Measurements from ENCODE around the gene MPV17.
A peak's percentile ranks its signal among the peaks of the same experiment; 100 is the strongest.
"Not testable (repeated sequence)": the region's sequence is repeated elsewhere in the genome, so short reads cannot be mapped to it uniquely, and the experiment has no call there.

The MPV17 gene

DNA sequence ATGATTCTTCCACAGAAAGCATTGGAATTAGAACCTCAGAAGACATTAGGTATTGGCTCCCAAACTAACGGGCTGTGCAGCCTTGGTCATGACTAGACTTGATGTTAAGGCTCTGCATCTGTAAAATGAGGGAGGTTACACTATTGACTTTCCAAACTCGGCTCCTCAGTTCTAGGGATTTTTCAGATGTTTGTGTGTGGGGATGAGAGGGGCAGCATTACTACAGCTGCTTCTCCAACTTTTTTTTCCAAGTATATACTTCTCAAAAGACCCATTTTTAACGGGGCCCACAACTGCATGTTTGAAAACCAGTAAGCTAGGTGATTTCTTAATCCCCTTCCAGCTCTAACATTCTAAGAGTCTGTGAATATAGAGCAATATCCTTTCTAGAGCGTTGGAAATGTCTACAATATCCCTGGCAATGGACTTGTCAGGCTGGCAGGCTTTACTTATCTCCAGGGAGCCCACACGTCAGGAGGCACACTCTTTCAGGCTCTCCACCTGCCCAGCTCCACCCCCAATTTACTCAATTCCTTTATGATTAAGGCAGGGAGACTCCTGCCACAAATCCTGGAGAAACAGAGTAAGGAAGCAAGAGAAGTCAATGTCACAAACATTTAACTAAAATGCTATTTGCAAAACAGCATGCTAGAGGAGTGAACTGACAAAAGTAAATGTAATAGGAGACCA lies 844 bp upstream of the MPV17 start:
- DNase-seq (ENCODE audit: low spot score) (peak; percentile 7), FAIRE-seq (no peak)

DNA sequence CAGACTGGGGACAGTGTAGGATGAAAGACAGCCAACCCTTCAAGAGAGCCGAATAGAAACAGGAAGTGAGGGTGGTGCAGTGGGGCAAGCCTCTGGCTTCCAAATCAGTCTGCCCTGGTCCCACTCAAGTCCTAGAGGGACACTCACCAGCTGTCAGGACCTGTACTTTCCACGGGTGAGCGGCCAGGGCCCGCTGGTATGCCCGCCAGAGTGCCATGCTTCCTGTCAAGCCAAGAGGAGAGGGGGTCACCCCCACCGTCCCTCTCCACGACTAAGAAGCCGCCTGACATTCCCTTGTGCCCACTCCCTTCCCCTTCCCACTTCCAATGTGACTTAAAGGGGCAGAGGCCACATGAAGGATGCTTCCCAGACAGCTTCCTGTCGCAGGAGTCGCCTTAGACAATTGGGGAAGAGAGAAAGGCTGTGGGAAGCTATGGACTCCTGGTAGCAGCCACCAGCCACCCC lies 564 bp downstream of the MPV17 start:
- peak; percentile 23 for DNase-seq (ENCODE audit: low spot score)
- FAIRE-seq = no peak

DNA sequence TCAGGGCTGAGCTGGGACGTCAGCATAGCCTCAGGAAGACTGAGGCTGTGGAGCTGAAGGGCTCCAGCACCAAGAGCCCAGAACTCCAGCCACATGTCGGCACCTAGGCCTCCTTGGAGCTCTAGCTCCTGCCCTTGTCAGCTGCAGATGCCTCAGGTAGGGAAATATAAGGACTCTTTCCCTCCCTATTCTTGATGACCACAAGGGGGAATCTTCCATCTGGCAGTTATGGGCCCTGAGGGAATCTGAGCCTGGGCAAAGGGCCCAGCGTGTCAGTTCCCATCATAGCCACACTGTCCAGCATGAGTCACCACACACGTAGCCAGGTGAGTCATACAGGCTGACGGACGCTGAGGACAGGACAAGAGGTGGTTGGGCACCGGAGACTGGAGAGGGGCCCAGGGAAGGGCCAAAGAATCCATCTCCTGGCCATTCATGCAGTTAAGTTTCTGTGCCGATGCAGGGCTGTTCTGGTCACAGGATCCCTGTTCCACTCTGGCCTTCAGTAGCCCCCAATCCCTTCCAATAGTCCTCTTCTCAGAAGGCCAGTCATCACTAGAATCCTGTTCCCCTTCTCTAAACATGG lies 1.8 kb downstream of the MPV17 start:
- peak; percentile 93 for FAIRE-seq
- DNase-seq (ENCODE audit: low spot score) = peak; percentile 99

DNA sequence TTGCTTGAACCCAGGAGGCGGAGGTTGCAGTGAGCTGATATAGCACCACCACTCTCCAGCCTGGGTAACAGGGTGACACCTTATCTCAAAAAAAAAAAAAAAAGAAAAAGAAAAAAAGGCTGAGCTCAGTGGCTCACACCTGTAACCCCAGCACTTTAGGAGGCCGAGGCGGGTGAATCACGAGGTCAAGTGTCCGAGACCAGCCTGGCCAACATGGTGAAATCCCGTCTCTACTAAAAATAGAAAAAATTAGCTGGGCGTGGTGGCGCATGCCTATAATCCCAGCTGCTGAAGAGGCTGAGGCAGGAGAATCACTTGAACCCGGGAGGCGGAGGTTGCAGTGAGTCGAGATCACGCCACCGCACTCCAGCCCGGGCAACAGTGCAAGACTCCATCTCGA lies 3.1 kb downstream of the MPV17 start:
- FAIRE-seq; DNase-seq (ENCODE audit: low spot score): not testable (repeated sequence)

DNA sequence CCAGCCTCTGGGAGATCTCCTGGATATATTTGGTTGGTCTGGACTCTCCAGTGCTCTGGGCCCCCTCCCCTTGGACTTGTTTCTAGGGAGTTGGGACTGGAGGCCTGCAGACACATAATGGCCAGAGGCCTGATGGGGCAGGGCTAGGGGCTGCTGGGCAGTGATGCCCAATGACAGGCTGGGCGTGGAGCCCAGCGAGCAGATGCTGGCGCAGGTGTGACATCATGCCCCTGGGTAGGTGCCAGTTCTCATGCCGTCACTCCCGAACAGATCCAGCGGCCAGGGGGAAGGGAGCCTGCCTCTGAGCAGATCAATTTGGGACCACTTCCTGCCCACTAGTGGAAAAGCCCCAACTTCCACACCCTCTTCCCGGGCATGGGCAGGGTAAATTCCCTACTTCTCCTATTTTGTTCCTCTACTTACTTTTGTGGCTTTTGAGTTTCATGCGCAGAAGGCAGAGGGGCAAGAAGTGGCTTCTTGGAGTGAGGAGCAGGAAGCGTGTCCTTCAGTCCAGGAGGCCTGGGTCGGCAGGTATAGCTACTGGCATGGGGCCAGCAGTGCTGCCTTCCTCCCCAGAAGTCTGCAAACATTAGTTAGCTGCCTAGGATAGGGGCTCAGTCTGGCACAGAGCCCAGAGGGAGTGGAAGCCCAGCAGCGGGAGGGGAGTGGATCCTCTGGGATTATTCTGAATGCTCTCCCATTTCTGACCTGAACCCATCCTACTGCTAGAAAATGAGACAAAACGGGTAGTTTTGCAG lies 6.1 kb downstream of the MPV17 start:
- DNase-seq (ENCODE audit: low spot score) (no peak), FAIRE-seq (no peak)

DNA sequence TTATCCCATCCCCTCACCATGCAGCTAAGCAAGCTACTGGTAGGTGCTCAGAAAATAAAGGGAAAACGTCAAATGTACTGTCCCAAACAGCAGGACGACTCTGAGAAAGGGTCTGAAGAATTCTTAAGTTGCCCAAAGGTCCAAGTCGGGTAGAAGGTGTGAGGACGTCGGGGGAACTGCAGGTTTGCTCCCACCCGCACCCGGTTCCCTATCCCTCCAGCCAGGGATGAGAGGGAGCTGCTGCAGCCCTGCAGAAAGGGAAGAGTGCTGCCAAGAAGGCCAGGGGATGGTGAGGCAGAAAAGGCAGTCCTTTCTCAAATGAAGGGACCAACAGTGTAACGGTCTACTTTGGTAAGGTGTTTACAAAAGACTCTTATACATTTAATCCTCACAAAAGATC lies 7.8 kb downstream of the MPV17 start:
- no peak for FAIRE-seq
- DNase-seq (ENCODE audit: low spot score) = no peak

DNA sequence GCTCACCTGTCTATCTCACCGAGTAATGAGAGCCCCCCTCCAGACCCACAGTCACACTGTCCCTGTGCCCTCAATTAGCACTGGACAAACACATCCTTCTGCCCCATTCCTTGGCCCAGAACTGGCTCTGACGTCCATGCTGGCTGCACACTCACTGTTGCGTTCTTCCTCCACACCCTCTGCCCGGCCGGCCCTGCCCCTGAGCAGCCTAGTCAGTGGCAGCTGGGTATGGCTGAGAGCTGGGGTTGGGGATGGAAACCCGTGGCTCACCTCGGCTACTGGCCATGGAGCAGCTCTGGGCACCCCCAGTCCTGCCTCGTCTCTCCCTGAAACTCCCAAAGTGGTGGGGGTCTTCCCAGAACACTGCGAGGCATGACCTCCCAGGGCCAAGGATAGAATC lies 8.2 kb downstream of the MPV17 start:
- FAIRE-seq (no peak), DNase-seq (ENCODE audit: low spot score) (no peak)

DNA sequence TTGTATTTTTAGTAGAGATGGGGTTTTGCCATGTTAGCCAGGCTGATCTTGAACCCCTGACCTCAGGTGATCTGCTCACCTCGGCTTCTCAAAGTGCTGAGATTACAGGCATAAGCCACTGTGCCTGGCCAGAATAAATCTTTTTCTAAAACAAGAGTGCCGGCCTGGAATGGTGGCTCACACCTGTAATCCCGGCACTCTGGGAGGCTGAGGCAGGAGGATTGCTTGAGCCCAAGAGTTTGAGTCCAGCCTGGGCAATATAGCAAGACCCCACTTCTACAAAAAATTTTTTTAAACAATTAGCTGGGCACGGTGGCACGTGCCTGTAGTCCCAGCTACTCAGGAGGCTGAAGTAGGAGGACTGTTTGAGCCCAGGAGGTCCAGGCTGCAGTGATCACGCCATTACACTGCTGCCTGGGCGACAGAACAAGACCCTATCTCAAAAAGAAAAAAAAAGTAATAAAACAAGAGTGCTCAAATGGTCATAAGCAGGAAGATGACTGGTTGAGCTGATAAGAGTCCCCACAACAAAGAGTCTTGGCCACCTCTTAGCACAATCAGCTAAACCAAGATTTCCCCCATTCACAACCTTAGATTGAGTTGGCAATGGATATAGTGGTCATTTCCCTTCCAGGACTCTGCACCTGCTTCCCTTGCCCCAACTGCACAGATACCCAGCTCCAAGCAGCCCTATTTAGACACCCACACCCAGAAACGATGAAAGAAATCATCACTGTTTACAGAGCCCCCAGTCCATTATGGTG lies 8.8 kb downstream of the MPV17 start:
- FAIRE-seq (no peak), DNase-seq (ENCODE audit: low spot score) (no peak)

DNA sequence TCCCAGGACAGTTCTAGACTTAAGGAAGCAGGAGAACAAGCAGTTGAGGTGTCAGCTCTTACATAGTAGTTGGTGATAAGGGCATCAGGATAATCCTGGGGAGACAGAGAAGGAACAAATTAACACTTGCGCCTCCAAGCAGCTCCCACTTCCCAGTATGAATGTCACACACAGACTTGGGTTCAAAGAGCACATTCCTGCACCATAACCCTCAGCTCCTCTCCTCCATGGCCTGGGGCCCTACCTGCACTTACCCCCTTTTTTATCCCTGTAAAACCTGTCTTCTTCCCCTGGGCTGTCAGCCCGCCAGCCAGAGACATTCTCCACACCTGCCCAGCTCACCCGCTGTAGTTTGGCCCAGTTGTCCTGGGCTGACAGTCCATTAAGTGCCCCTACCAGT lies 10.7 kb downstream of the MPV17 start:
- DNase-seq (ENCODE audit: low spot score) = no peak
- FAIRE-seq = no peak

DNA sequence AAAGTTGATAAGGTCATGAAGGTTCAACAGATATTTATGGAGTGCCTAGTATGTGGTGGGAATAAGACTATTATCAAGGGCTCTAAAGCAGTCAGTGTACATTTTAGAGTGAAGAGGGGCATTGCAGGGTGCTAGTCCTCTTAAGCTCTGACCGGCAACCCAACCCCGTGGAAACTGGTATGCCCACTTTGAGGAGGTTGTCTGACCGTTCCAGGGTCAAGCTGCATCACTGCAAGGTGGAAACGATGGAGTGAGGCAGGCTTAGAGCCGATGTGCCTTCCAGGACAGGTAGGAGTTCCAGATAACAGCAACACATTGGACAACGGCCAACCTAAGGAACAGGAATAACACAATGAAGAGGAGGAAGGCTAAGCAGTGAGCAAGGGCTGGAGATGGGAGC lies 13.2 kb downstream of the MPV17 start:
- FAIRE-seq = no peak
- DNase-seq (ENCODE audit: low spot score) = no peak

DNA sequence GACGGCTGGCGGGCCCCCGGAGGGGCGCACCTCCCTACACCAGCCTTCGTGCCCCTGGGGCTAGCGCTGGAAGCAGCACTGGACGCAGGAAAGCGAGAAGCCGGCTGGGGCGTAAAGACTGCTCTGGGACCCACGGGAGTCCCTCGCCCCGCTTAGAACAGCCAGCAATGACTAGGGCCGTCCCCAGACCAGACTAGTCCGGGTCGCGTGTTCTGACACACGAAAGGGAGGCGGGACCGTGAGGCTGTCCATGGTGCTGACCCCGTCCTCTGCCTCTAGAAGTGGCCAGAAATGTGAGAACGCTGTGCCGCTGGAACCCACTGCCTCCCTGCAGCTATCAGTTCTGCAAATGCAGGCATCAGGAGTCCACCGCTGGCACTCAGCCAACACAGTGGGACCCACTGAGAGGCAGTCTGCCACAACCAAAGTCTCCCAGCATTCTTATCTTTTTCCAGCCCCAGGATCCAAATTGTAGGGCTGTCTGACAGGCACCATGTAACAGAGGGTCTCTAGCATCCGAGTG lies 14.5 kb downstream of the MPV17 start, which contains the start of gene UCN:
Gene UCN (minus strand): TSS at position 87 of the 523 bp plus-strand sequence. CDS start 550 bp downstream, outside the sequence.
- DNase-seq (ENCODE audit: low spot score) (no peak), FAIRE-seq (no peak)

DNA sequence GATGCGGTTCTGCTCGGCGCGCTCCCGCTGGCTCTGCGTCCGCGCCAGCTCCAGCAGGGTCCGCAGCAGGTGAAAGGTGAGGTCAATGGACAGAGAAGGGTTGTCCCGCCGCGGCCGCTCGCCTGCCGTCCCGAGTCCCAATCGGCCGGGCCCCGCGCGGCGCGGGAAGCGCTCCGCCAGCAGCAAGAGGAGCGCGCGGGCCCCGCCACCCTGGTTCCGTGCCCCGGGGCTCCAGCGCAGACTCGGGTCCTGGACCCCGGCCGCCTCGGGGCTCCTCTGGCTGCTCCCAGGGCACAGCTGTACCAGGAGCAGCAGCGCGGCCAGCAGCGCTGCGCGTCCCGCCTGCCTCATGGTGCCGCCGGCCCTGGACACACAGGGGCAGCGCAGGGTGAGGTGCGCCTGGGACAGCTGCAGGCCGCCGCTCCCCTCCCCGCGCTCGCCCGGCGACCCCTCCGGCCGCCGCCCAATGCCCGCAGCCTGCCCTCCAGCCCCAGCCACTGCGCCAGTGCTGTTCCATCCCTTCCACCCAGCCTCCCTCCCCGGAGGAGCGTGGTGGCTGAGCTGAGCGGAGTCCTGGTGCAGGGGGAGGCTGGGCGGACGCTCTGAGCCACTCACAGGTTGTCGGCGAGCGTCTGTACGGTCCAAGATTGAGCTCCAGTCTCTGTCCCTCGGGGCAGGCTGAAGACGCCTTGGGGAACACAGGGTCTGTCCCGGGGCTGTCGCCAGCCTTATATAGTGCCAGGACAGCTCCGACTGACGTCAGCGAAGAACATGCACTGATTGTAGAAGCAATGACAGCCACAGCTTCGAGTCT lies 15.1 kb downstream of the MPV17 start:
- FAIRE-seq (no peak), DNase-seq (ENCODE audit: low spot score) (no peak)

DNA sequence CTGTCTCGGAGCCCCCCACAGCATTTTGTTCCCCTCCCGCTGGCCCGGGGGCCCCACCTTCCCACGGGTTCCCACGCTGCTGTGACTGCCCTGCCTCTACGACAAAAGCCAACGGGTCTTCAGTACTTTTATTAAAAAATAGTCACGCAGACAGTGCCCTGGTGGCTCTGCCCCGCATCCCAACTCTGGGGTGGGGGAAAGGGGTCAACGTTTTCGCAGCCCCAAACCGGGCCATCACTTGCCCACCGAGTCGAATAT lies 15.7 kb downstream of the MPV17 start:
- DNase-seq (ENCODE audit: low spot score) (no peak), FAIRE-seq (no peak)

DNA sequence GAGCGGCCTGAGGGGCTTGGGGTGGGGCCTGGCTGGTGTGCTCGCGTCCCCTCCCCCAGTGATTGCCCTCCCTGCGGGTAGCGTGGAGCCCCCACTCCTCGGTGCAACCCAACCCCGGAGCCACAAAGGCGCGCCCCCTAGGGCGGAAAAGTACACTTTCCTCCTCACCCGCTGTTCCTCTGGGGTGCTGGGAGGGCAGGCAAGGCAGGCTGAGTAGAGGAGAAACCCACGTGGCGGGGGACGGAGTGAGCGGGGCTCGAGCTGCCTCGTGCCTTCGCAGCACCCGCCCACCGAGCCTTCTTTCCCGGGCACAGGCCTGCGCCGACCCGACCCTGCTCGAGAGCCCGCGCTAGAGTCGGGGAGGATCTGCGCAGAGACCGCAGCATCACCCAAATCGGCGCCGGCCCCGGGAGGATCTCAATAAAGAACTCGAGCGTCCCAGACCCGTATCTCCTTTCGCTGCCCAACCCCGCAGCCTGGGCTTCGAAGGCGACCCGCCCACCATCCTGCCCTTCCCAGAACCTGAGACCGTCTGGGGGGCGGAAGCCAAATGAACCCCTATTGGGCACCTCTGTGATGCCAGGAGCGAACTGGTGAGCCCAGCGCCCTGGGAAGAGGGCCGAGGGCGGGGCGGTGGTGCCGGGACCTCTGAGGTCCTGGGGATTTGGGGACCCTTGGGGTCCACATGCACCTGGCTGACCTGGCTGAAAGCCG lies 16.2 kb downstream of the MPV17 start:
- no peak for FAIRE-seq

DNA sequence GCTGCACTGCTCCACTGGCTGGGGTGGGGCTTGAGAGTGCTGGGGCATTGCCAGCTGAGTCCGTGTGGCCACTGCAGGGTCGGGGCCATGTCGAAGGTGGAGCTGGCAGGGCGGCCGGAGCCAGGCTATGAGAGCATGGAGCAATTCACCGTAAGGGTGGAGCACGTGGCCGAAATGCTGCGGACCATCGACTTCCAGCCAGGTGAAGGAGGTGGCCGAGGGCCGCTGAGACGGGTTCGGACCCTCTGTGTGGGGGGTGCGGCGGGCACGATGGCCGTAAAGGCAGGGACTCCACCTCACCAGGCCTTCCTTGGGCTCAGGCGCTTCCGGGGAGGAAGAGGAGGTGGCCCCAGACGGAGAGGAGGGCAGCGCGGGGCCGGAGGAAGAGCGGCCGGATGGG lies 16.8 kb downstream of the MPV17 start:
- no peak for FAIRE-seq
- no peak for DNase-seq (ENCODE audit: low spot score)

More for the DNA sequence above, 16.2 kb downstream of the MPV17 start:
- no peak for DNase-seq (ENCODE audit: low spot score)

DNA sequence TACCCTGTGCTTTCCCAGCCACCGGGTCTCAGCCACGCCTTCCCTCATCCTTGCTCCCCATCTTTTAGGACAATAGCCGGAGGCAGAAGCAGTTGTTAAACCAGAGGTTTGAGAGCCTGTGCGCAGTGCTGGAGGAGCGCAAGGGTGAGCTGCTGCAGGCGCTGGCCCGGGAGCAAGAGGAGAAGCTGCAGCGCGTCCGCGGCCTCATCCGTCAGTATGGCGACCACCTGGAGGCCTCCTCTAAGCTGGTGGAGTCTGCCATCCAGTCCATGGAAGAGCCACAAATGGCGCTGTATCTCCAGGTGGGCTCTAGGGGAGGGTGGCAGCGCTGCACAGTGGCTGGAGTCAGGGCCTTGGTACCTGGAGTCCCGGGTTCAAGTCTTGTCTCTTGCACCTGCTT lies 17.4 kb downstream of the MPV17 start:
- DNase-seq (ENCODE audit: low spot score) (no peak), FAIRE-seq (no peak)

DNA sequence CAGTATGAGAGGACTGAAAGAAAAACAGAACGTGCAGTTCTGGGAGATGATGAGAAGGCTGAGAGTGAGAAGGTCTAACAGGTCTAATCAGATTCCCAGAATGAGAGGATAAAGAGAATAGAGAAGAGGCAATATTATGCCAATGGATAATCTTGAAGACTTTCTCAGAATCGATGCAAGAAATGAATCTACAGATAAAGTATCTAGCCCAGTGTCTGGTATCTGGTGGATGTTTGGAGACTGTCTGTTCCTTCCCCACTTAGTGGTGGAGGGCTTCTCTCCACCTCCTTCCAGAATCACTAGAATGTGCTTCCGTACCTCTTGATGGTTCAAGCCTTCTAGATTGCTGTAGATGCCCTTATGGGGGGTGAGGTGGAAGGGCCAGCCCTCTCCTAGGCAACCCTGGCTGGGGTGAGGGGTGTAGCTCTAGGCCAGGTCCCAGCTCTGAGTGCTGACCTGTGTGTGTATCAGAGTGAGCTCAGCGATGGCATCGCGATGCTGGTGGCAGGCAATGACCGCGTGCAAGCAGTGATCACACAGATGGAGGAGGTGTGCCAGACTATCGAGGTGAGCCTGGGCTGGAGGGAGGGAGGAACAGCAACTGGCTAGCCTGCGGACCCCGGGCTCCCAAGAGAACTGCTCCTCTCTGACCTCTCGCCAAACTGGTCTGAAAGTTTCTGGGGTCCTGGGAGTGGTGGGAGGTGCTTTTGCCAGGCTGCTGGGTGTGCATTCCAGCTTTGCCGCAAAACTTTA lies 18.2 kb downstream of the MPV17 start:
- FAIRE-seq = no peak
- no peak for DNase-seq (ENCODE audit: low spot score)

DNA sequence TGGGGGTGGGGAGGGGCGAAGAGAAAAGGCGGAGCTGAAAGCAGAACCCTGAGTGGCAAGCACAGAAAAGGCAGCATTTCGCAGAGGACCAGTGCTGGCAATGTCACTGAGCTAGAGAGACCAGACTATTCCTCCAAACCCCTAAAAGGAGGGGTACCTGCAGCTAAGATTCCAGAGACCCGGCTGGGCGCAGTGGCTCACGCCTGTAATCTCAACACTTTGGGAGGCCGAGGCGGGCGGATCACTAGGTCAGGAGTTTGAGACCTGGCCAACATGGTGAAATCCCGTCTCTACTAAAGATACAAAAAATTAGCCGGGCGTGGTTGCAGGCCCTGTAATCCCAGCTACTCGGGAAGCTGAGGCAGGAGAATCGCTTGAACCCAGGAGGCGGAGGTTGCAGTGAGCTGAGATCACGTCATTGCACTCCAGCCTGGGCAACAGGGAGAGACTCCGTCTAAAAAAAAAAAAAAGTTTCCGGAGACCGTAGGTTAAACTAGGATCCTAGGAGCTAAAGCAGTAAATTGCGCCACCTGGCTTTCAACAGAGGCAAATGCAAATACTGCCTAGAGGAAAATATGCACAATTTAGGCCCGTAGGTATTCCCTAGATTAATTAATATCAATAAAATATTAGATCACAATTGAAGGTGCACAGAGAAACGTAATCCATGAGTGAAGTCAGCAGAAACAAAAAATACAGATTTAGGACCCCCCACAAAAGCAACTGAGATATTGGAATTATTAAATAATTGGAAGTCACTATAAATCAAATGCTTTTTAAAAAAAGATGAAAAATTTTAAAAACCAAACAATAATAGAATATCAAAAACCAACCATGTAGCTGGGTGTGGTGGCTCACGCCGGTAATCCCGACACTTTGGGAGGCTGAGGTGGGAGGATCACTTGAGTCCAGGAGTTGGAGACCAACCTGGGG lies 19.5 kb downstream of the MPV17 start:
- peak; percentile 75 for FAIRE-seq
- DNase-seq (ENCODE audit: low spot score) = peak; percentile 66
